ENCODE measurements around the gene SS18L1. TPM values are rescaled to one million over a fixed set of nuclear protein-coding genes. Genes with fewer than 3 reads are reported as not detected.
"Not testable (repeated sequence)": the region's sequence is repeated elsewhere in the genome, so short reads cannot be mapped to it uniquely, and the experiment has no call there.

Gene SS18L1, protein sequence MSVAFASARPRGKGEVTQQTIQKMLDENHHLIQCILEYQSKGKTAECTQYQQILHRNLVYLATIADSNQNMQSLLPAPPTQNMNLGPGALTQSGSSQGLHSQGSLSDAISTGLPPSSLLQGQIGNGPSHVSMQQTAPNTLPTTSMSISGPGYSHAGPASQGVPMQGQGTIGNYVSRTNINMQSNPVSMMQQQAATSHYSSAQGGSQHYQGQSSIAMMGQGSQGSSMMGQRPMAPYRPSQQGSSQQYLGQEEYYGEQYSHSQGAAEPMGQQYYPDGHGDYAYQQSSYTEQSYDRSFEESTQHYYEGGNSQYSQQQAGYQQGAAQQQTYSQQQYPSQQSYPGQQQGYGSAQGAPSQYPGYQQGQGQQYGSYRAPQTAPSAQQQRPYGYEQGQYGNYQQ
- total RNA-seq: 10.7 TPM
- long read RNA-seq, partial matches to known transcripts: 1 of 5 reads
- long read RNA-seq, other reads (novel, unspliced or antisense): 4 of 5 reads

DNA sequence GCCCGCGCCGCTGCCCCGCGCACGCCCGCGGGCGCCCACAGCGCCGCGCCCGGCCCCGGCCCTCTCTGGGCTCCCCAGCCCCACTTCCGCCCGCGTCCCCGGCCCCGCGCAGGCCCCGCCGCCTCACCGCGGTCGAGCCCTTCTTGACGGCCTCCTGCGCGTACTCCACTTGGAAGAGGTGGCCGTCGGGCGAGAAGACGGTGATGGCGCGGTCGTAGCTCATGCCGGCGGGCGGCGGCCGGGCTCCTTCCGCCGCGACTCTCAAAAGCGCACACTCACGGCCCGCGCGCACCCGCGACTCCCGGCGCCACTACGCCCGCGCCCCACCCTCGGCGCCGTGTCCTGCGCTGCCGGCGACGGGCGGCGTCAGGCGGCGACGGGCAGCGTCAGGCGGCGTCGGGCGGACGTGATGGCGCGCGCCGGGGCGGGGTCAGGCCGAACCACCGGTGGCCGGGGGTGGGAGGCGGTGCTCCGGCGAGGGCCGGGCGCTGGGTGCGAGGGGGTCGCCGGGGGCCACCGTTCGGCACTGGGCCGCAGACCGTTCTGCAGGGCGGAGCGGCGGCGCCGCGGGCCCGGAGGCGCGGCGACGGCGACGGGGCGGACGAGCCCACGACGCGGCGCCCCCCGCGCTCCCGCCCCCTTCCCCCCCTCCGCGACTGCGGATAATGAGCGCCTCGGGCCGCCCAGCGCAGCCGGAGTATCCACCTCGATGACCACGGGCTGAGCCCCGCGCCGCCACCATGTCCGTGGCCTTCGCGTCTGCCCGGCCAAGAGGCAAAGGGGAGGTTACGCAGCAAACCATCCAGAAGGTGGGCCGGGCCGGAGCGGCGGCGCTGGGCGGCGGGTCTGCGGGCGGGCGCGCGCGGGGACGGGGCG lies at the start of gene SS18L1, which contains the start of gene PSMA7:
Gene SS18L1 (plus strand): TSS at position 689 of the 876 bp plus-strand sequence. CDS start 52 bp downstream, at position 741.
Gene PSMA7 (minus strand): TSS at position 314 of the 876 bp plus-strand sequence. CDS start 91 bp downstream, at position 223.
- intact Hi-C loops (cut with micrococcal nuclease): loop anchor here (10.0 kb wide), 1 partner anchor 129 kb away; no protein-coding TSS in a partner anchor
- DNase-seq: peak; percentile 93
- peak; percentile 94 for ATAC-seq

DNA sequence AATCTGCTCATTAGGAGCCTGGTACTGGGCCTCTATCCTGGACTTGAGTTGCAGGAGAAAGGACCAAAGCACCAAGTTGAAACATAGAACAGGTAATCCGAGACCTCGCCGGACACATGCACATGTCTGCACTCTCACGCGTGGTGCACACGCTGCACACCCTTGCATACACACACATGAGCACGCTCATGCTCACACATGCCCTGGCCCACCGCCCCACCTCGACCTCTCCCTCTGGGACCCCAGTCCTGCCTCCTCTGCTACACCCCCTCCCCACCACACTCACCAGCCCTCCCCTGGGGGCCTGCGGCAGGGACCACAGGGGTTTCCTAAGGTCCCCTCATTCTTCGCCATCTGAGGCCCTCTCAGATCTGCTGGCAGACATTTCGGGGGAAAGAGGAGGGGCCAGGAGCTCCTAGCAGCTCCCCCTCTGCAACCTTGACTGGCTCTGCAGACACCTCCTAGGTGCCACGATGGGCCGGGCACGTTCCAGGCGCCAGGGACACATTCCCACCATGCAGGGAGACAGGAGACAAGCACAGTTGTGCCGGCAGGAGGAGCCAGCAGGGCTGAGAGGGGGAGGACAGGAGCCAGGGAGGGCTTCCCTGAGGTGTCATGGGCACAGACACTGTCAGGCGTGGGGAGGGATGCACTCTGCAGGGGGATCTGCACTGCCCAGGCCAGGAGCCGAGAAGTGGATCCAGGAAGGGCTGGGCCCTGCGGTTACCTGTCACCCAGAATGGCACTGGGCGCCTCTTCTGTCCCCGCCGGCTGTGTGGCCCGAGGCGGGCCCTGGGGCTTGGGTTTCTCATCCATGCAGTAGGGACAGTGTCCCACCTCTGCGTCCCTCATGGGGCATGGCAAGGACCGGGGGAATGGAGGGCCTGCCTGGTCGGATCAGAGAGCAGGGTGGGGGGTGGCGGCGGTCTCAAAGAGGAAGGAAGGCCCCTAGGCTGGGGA lies 46.9 kb upstream of the SS18L1 start:
- DNase-seq: no peak
- no peak for ATAC-seq
- intact Hi-C loops (cut with micrococcal nuclease): no loop called here

GRCh38 chr20:62097881-62098407 lies 45.6 kb upstream of the SS18L1 start:
- intact Hi-C loops (cut with micrococcal nuclease): no loop called here
- DNase-seq (no peak), ATAC-seq (no peak)

- DNase-seq (no peak), ATAC-seq (no peak)
- intact Hi-C loops (cut with micrococcal nuclease): no loop called here
These were observed 42.5 kb upstream of the SS18L1 start for GRCh38 chr20:62101078-62101477.

- ATAC-seq (no peak), DNase-seq (no peak)
- intact Hi-C loops (cut with micrococcal nuclease): no loop called here
These were observed 39.9 kb upstream of the SS18L1 start for GRCh38 chr20:62103508-62104233.

DNA sequence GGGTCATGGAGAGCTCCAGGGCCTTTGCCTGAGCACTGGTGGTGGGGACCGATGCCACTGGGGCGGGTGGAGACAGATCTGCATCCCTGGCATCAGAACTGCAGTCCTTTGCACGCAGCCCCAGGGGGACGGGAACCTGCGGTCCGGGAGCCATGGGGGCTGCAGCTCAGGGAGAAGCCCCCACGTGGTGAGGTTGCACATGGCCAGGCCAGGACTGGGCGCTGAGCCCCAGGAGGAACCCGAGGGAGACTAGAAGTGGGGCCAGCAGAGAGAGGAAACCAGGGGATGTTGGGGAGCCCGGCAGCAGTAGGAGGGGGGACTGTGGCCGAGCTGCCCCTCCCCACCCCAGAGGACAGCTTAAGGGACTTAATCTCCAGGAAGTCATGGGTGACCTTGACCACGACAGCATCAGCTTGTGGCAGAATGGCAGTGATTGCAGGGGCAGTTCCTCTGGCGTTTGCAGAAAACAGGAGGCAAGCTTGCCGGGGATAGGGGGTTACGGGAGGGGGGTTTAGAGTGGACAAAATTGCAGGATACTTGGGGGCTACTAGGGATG lies 39.3 kb upstream of the SS18L1 start:
- ATAC-seq: no peak
- intact Hi-C loops (cut with micrococcal nuclease): no loop called here
- DNase-seq: no peak

- no peak for DNase-seq
- intact Hi-C loops (cut with micrococcal nuclease): no loop called here
- ATAC-seq: no peak
These were observed 38.7 kb upstream of the SS18L1 start for GRCh38 chr20:62104791-62105345.

DNA sequence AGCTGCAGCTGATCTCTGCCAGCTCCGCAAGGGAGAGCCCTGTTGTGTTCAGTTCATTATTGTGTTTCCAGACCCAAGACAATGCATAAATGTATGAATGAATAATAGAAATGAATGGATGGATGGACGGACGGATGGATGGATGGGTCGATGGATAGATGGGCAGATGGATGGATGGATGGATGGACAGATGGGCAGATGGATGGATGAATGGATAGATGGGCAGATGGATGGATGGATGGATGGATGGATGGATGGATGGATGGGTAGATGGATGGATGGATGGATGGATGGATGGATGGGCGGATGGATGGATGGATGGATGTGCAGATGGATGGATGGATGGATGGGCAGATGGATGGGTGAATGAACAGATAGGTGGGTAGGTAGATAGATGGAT lies 38.0 kb upstream of the SS18L1 start:
- intact Hi-C loops (cut with micrococcal nuclease): no loop called here
- DNase-seq: no peak
- no peak for ATAC-seq

GRCh38 chr20:62111148-62111547 lies 32.4 kb upstream of the SS18L1 start:
- ATAC-seq (no peak), DNase-seq (no peak)
- intact Hi-C loops (cut with micrococcal nuclease): no loop called here

DNA sequence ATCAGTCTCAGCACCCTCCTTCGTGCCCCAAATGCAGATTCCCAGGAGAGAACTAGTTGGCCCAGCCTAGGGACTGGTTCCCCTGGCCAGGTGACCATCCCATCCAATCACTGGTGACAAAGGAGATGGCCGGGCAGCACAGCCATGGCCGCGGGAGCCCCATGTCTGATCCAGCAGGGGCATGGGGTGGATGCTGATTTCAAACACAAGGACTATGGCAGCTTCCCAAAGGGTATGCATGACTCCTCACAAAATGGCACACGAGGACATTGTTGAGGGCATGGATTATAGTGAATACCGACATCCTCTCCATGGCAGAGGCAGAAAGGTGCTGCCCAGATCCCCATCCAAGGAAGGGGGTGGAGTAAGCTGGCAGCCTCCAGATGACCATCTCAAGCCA lies 31.2 kb upstream of the SS18L1 start:
- intact Hi-C loops (cut with micrococcal nuclease): no loop called here

DNA sequence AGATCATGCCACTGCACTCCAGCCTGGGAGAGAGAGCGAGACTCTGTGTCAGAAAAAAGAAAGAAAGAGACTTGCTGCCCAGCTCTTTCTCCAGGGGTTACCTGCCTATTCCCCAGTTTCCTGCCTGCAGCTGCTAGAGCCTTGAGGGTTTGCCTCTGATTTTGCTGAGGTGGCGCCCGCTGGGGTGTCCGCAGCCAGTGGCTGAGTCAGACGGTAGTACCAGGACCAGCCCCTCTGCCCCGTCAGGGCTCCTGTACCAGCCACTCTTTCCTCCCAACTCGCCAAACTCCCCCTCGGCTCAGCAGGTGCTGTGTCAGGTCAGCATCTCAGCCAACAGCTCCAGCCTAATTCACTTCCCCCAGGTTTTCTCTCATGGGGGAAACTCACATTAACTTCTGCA lies 28.7 kb upstream of the SS18L1 start:
- no peak for DNase-seq
- ATAC-seq: no peak
- intact Hi-C loops (cut with micrococcal nuclease): no loop called here

More for the DNA sequence above, 31.2 kb upstream of the SS18L1 start:
- DNase-seq (no peak), ATAC-seq (no peak)

GRCh38 chr20:62115800-62116407 lies 27.7 kb upstream of the SS18L1 start:
- ATAC-seq; DNase-seq; intact Hi-C loops (cut with micrococcal nuclease): not testable (repeated sequence)

- no peak for ATAC-seq
- peak; percentile 32 for DNase-seq
- intact Hi-C loops (cut with micrococcal nuclease): no loop called here
These were observed 26.8 kb upstream of the SS18L1 start for GRCh38 chr20:62116558-62117361.

DNA sequence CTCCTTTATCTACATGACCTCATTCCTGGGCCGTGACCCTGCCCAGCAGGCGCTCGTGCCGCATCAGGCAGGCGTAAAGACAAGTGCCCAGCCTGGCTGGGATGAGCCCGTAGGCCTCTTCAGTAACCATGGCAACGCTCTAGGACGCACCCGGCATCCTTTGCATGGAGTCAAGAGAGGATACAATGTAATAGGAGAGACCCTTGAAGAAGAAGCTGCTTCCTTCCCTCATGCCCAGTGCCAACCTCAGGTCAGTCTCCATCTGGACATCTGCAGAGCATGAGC lies 26.3 kb upstream of the SS18L1 start:
- no peak for DNase-seq
- intact Hi-C loops (cut with micrococcal nuclease): no loop called here
- ATAC-seq: no peak

DNA sequence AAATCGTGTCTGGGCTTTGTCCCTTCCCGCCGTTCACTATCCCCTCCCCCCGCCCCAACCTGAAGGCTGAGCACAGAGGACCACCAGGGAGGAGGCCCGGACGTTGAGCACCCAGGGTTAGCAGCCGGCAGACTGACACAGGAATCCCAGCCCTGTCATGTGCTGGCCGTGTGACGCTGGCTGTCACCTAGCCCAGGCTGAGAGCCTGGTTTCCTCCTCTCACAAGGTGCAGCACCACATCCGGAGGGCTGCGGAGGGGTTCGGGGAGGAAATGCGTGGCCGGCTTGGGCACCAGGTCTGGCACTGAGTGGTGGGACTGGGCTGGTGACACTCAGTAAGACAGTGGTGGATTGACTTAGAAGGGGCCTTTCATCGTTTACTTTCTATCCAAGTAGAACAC lies 25.9 kb upstream of the SS18L1 start:
- intact Hi-C loops (cut with micrococcal nuclease): no loop called here
- peak; percentile 13 for ATAC-seq
- DNase-seq: peak; percentile 72
